SIG-M5 treated with dmso at 0.1 percent for 504 hours (cell line): Measurements from ENCODE around the gene RNF187.

Source experiments
- DNase-seq: peaks from one replicate; lab custom pipeline; 2025; ENCODE audit not compliant: unreplicated experiment; lab: John Stamatoyannopoulos, UW

Gene RNF187

GRCh38 chr1:228487336-228488124 lies at the start of gene RNF187:
TSS of gene RNF187 (plus strand) at chr1:228487382.
- peak; percentile 60 for DNase-seq

GRCh38 chr1:228437424-228437962 lies 49.7 kb upstream of the RNF187 start:
- no peak for DNase-seq

- DNase-seq: no peak
These were observed 48.9 kb upstream of the RNF187 start for GRCh38 chr1:228438266-228438665.

GRCh38 chr1:228440761-228441500 lies 46.3 kb upstream of the RNF187 start:
- no peak for DNase-seq

- DNase-seq: no peak
These were observed 43.8 kb upstream of the RNF187 start for GRCh38 chr1:228443395-228443794.

- no peak for DNase-seq
These were observed 41.7 kb upstream of the RNF187 start for GRCh38 chr1:228445490-228445842.

GRCh38 chr1:228445843-228446650 lies 41.1 kb upstream of the RNF187 start:
- no peak for DNase-seq

- DNase-seq: no peak
These were observed 40.3 kb upstream of the RNF187 start for GRCh38 chr1:228446852-228447251.

GRCh38 chr1:228448372-228448771 lies 38.8 kb upstream of the RNF187 start:
- DNase-seq: no peak

GRCh38 chr1:228450200-228450599 lies 37.0 kb upstream of the RNF187 start:
- DNase-seq: no peak

- DNase-seq: no peak
These were observed 34.8 kb upstream of the RNF187 start for GRCh38 chr1:228452194-228453021.

- DNase-seq: no peak
These were observed 34.1 kb upstream of the RNF187 start for GRCh38 chr1:228453022-228453560.

- DNase-seq: no peak
These were observed 33.6 kb upstream of the RNF187 start for GRCh38 chr1:228453614-228454013.

GRCh38 chr1:228454238-228454637 lies 32.9 kb upstream of the RNF187 start:
- DNase-seq: no peak

GRCh38 chr1:228455715-228456114 lies 31.5 kb upstream of the RNF187 start:
- no peak for DNase-seq

GRCh38 chr1:228456252-228457016 lies 30.7 kb upstream of the RNF187 start:
- no peak for DNase-seq

GRCh38 chr1:228457017-228457395 lies 30.2 kb upstream of the RNF187 start:
- peak; percentile 76 for DNase-seq

- peak; percentile 100 for DNase-seq
These were observed 29.6 kb upstream of the RNF187 start for GRCh38 chr1:228457396-228458176.
